ENCODE results near the gene KLHL2.
A peak's percentile ranks its signal among the peaks of the same experiment; 100 is the strongest.
"Not testable (repeated sequence)": the region's sequence is repeated elsewhere in the genome, so short reads cannot be mapped to it uniquely, and the experiment has no call there.

Gene KLHL2

GRCh38 chr4:165203541-165204461 lies 3.6 kb upstream of the KLHL2 start:
- no peak for DNase-seq (ENCODE audit: low read depth in 2 of 2)

GRCh38 chr4:165204462-165204830 lies 2.9 kb upstream of the KLHL2 start:
- DNase-seq (ENCODE audit: low read depth in 2 of 2): no peak

- DNase-seq (ENCODE audit: low read depth in 2 of 2): no peak
Measured at GRCh38 chr4:165207016-165207430, 338 bp upstream of the KLHL2 start.

GRCh38 chr4:165208221-165208652 lies 876 bp downstream of the KLHL2 start:
- DNase-seq (ENCODE audit: low read depth in 2 of 2): peak in 1 of 2 donors; percentile 14

GRCh38 chr4:165208741-165209388 lies 1.5 kb downstream of the KLHL2 start:
- DNase-seq (ENCODE audit: low read depth in 2 of 2): no peak

- no peak for DNase-seq (ENCODE audit: low read depth in 2 of 2)
Measured at GRCh38 chr4:165209796-165210195, 2.4 kb downstream of the KLHL2 start.

GRCh38 chr4:165210566-165210965 lies 3.2 kb downstream of the KLHL2 start:
- no peak for DNase-seq (ENCODE audit: low read depth in 2 of 2)

GRCh38 chr4:165212647-165213046 lies 5.3 kb downstream of the KLHL2 start:
- DNase-seq (ENCODE audit: low read depth in 2 of 2): not testable (repeated sequence)

- not testable (repeated sequence) for DNase-seq (ENCODE audit: low read depth in 2 of 2)
Measured at GRCh38 chr4:165213404-165213803, 6.0 kb downstream of the KLHL2 start.

GRCh38 chr4:165213991-165214709 lies 6.8 kb downstream of the KLHL2 start:
- not testable (repeated sequence) for DNase-seq (ENCODE audit: low read depth in 2 of 2)

GRCh38 chr4:165215034-165215751 lies 7.8 kb downstream of the KLHL2 start:
- peak in 1 of 2 donors; percentile 34 for DNase-seq (ENCODE audit: low read depth in 2 of 2)

GRCh38 chr4:165215761-165216487 lies 8.6 kb downstream of the KLHL2 start:
- not testable (repeated sequence) for DNase-seq (ENCODE audit: low read depth in 2 of 2)

GRCh38 chr4:165217325-165217724 lies 10.0 kb downstream of the KLHL2 start:
- DNase-seq (ENCODE audit: low read depth in 2 of 2): no peak

- DNase-seq (ENCODE audit: low read depth in 2 of 2): not testable (repeated sequence)
Measured at GRCh38 chr4:165221306-165221705, 13.9 kb downstream of the KLHL2 start.

- DNase-seq (ENCODE audit: low read depth in 2 of 2): not testable (repeated sequence)
Measured at GRCh38 chr4:165221993-165222650, 14.8 kb downstream of the KLHL2 start.

GRCh38 chr4:165222651-165222994 lies 15.3 kb downstream of the KLHL2 start:
- no peak for DNase-seq (ENCODE audit: low read depth in 2 of 2)

- DNase-seq (ENCODE audit: low read depth in 2 of 2): not testable (repeated sequence)
Measured at GRCh38 chr4:165227401-165227800, 20.0 kb downstream of the KLHL2 start.

- DNase-seq (ENCODE audit: low read depth in 2 of 2): not testable (repeated sequence)
Measured at GRCh38 chr4:165229490-165230200, 22.3 kb downstream of the KLHL2 start.

- not testable (repeated sequence) for DNase-seq (ENCODE audit: low read depth in 2 of 2)
Measured at GRCh38 chr4:165232623-165233433, 25.5 kb downstream of the KLHL2 start.

All from stimulated activated CD4-positive, alpha-beta T cell treated with anti-CD3 and anti-CD28 coated beads, Interleukin-1b, Interleukin-23, amount 100 ng/mL, for 4 hours (primary cell).